ENCODE data around the gene SBNO2. TPM values are rescaled to one million over a fixed set of nuclear protein-coding genes. Genes with fewer than 3 reads are reported as not detected.

Gene SBNO2
- total and polyA plus RNA-seq, 9 of the 15 experiments (the other 6 are each of a cell fraction or from before 2014, with no cell fraction given) = 0.01 to 46.2 (median 6.7) TPM

DNA sequence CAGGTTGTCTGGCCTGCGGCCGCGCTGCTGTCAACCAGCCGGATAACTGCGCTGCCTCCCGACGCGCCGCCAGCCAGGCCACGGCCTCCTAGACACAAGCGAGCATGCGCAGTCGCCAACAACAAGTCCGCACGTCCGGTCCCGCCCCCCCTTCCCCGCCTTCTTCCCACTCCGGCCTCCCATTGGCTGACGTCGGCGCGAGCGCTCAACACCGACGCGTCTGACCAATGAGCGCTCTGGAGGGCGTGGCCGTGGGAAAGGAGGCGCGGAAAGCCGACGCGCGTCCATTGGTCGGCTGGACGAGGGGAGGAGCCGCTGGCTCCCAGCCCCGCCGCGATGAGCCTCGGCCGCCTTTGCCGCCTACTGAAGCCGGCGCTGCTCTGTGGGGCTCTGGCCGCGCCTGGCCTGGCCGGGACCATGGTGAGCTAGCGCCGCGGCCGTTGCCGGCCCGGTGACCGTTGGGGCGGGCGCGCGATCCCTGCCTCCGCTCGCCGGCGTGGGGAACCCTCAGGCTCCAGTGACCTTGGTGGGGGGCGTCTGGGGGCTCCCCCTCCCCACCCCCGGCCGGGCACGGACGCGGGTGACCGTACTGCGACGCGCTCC, 70.3 kb downstream of the SBNO2 start, which contains the start of gene GPX4 (continued):
- TF ChIP-seq RNF219 (CRISPR knock-in tag; IDR thresholded peaks at IDR 0.05) (no peak), FOSL1 (tag; conservative IDR thresholded peaks at IDR 0.05) (no peak), PHB (CRISPR knock-in tag; IDR thresholded peaks at IDR 0.05) (no peak), HNRNPL (IDR thresholded peaks at IDR 0.05; ENCODE audit: low read depth, low read length) (no peak), FUS (optimal IDR thresholded peaks at IDR 0.05; ENCODE audit: low read depth, low read length) (peak; percentile 82), ESRRB (CRISPR knock-in tag; IDR thresholded peaks at IDR 0.05; ENCODE audit: borderline replicate concordance) (no peak), ZBED1 (IDR thresholded peaks at IDR 0.05) (no peak), POU5F1 (IDR thresholded peaks at IDR 0.05; ENCODE audit: borderline replicate concordance, low read depth, low read length, partially characterized antibody) (no peak), ZNF584 (CRISPR knock-in tag; IDR thresholded peaks at IDR 0.05; ENCODE audit: low read depth) (no peak), YY1 (IDR thresholded peaks at IDR 0.05; ENCODE audit: borderline replicate concordance in 1 of 3, control insufficient read depth in 1 of 3, extremely low read depth in 1 of 3, insufficient read depth in 3 of 3, insufficient read length in 1 of 3, insufficient replicate concordance in 2 of 3, low read depth in 1 of 3, low read length in 2 of 3) (peak in 2 of 3 experiments; percentile 55 to 70), TCF7 (IDR thresholded peaks at IDR 0.05; ENCODE audit: borderline replicate concordance) (no peak), THAP12 (CRISPR knock-in tag; IDR thresholded peaks at IDR 0.05) (peak; percentile 88), SMARCA4 (IDR thresholded peaks at IDR 0.05) (no peak), LEF1 (IDR thresholded peaks at IDR 0.05) (no peak)
- TF ChIP-seq, protein P1, sequence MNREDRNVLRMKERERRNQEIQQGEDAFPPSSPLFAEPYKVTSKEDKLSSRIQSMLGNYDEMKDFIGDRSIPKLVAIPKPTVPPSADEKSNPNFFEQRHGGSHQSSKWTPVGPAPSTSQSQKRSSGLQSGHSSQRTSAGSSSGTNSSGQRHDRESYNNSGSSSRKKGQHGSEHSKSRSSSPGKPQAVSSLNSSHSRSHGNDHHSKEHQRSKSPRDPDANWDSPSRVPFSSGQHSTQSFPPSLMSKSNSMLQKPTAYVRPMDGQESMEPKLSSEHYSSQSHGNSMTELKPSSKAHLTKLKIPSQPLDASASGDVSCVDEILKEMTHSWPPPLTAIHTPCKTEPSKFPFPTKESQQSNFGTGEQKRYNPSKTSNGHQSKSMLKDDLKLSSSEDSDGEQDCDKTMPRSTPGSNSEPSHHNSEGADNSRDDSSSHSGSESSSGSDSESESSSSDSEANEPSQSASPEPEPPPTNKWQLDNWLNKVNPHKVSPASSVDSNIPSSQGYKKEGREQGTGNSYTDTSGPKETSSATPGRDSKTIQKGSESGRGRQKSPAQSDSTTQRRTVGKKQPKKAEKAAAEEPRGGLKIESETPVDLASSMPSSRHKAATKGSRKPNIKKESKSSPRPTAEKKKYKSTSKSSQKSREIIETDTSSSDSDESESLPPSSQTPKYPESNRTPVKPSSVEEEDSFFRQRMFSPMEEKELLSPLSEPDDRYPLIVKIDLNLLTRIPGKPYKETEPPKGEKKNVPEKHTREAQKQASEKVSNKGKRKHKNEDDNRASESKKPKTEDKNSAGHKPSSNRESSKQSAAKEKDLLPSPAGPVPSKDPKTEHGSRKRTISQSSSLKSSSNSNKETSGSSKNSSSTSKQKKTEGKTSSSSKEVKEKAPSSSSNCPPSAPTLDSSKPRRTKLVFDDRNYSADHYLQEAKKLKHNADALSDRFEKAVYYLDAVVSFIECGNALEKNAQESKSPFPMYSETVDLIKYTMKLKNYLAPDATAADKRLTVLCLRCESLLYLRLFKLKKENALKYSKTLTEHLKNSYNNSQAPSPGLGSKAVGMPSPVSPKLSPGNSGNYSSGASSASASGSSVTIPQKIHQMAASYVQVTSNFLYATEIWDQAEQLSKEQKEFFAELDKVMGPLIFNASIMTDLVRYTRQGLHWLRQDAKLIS (CRISPR knock-in tag; IDR thresholded peaks at IDR 0.05) = peak; percentile 93; the same call in 1 of the 2 replicates
- TF ChIP-seq, protein P2, sequence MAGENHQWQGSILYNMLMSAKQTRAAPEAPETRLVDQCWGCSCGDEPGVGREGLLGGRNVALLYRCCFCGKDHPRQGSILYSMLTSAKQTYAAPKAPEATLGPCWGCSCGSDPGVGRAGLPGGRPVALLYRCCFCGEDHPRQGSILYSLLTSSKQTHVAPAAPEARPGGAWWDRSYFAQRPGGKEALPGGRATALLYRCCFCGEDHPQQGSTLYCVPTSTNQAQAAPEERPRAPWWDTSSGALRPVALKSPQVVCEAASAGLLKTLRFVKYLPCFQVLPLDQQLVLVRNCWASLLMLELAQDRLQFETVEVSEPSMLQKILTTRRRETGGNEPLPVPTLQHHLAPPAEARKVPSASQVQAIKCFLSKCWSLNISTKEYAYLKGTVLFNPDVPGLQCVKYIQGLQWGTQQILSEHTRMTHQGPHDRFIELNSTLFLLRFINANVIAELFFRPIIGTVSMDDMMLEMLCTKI (IDR thresholded peaks at IDR 0.05; ENCODE audit: partially characterized antibody) = no peak
- TF ChIP-seq, protein P3, sequence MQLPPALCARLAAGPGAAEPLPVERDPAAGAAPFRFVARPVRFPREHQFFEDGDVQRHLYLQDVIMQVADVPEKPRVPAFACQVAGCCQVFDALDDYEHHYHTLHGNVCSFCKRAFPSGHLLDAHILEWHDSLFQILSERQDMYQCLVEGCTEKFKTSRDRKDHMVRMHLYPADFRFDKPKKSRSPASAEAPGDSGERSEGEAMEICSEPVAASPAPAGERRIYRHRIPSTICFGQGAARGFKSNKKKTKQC (CRISPR knock-in tag; IDR thresholded peaks at IDR 0.05) = 0 out of 2 replicates have a peak, but pooled peaks have one; percentile 22
